SK-N-SH treated with all-trans-retinoic acid at 6 μM for 48 hours (cell line): ENCODE results near the gene LTN1.

Experiments used
- ATAC-seq: fragments of 200-7000 bp; cut with Tn5 transposase; 3 replicates; pipeline ENCODE4 v1.9.1; 2020; ENCODE audit warnings: mild to moderate bottlenecking, moderate library complexity
- ARNTL ChIP-seq: fragments of 450-650 bp; formaldehyde crosslinking; IDR thresholded peaks from 2 replicates; pipeline ENCODE4 v1.5.0; 2020; ENCODE audit warnings: low read depth, mild to moderate bottlenecking, moderate library complexity, borderline replicate concordance
- BACH2 ChIP-seq: fragments of 250-450 bp; sonication (Bioruptor Pico); IDR thresholded peaks from 2 replicates; pipeline ENCODE4 v1.9.0; 2021; ENCODE audit warnings: mild to moderate bottlenecking, borderline replicate concordance
- CREB5 ChIP-seq: fragments of 250-450 bp; sonication (Bioruptor Pico); IDR thresholded peaks from 2 replicates; pipeline ENCODE4 v1.5.1; 2020; ENCODE audit warnings: low read depth, mild to moderate bottlenecking, moderate library complexity
- CSDC2 ChIP-seq: fragments of 250-450 bp; sonication (Bioruptor Pico); IDR thresholded peaks from 2 replicates; pipeline ENCODE4 v1.5.0; 2020; ENCODE audit warnings: mild to moderate bottlenecking, moderate library complexity
- CSRNP3 ChIP-seq: fragments of 250-450 bp; sonication (Bioruptor Pico); IDR thresholded peaks from 2 replicates; pipeline ENCODE4 v1.5.1; 2021; ENCODE audit warnings: mild to moderate bottlenecking, moderate library complexity
- ESRRG ChIP-seq: fragments of 250-450 bp; sonication (Bioruptor Pico); IDR thresholded peaks from 2 replicates; pipeline ENCODE4 v1.6.1; 2021; ENCODE audit warnings: mild to moderate bottlenecking
- ISL1 ChIP-seq: fragments of 250-450 bp; sonication (Bioruptor Pico); IDR thresholded peaks from 2 replicates; pipeline ENCODE4 v2.1.2; 2022; ENCODE audit warnings: mild to moderate bottlenecking, moderate library complexity
- OSR1 ChIP-seq: fragments of 250-450 bp; sonication (Bioruptor Pico); IDR thresholded peaks from 2 replicates; pipeline ENCODE4 v1.8.0; 2022; ENCODE audit warnings: moderate library complexity, mild to moderate bottlenecking, inconsistent platforms
- POU6F1 ChIP-seq: fragments of 250-450 bp; sonication (Bioruptor Pico); IDR thresholded peaks from 2 replicates; pipeline ENCODE4 v1.8.0; 2021; ENCODE audit warnings: low read depth, mild to moderate bottlenecking, moderate library complexity, borderline replicate concordance
- PPARA ChIP-seq: fragments of 250-450 bp; sonication (Bioruptor Pico); IDR thresholded peaks from 2 replicates; pipeline ENCODE4 v1.5.0; 2020; ENCODE audit warnings: mild to moderate bottlenecking, borderline replicate concordance
- RARB ChIP-seq: fragments of 250-450 bp; sonication (Bioruptor Pico); IDR thresholded peaks from 2 replicates; pipeline ENCODE4 v1.8.0; 2021; ENCODE audit warnings: mild to moderate bottlenecking, moderate library complexity
- SNAI2 ChIP-seq: fragments of 250-450 bp; sonication (Bioruptor Pico); IDR thresholded peaks from 2 replicates; pipeline ENCODE4 v1.5.0; 2020; ENCODE audit warnings: mild to moderate bottlenecking, moderate library complexity
- TCF4 ChIP-seq: fragments of 250-450 bp; sonication (Bioruptor Pico); IDR thresholded peaks from 2 replicates; pipeline ENCODE4 v1.8.0; 2021; ENCODE audit warnings: mild to moderate bottlenecking, moderate library complexity, borderline replicate concordance
- TOX ChIP-seq: fragments of 250-450 bp; sonication (Bioruptor Pico); IDR thresholded peaks from 2 replicates; pipeline ENCODE4 v1.8.0; 2021; ENCODE audit warnings: mild to moderate bottlenecking, moderate library complexity, borderline replicate concordance
- TSHZ2 ChIP-seq: fragments of 250-450 bp; sonication (Bioruptor Pico); IDR thresholded peaks from 2 replicates; pipeline ENCODE4 v1.5.0; 2020; ENCODE audit warnings: mild to moderate bottlenecking, moderate library complexity
- ZC3H10 ChIP-seq: fragments of 250-450 bp; sonication (Bioruptor Pico); IDR thresholded peaks from 2 replicates; pipeline ENCODE4 v1.5.1; 2021; ENCODE audit warnings: mild to moderate bottlenecking, moderate library complexity
- ZFP30 ChIP-seq: fragments of 450-650 bp; formaldehyde crosslinking; IDR thresholded peaks from 2 replicates; pipeline ENCODE4 v1.5.0; 2022; ENCODE audit warnings: mild to moderate bottlenecking, moderate library complexity
- ZNF565 ChIP-seq: fragments of 450-650 bp; formaldehyde crosslinking; conservative IDR thresholded peaks from 2 replicates; pipeline ENCODE4 v1.5.0; 2020; ENCODE audit warnings: low read depth, mild to moderate bottlenecking, moderate library complexity
- ZNF70 ChIP-seq: fragments of 450-650 bp; formaldehyde crosslinking; IDR thresholded peaks from 2 replicates; pipeline ENCODE4 v1.5.0; 2020; ENCODE audit warnings: mild to moderate bottlenecking, moderate library complexity
- ZNF8 ChIP-seq: fragments of 450-650 bp; formaldehyde crosslinking; IDR thresholded peaks from 2 replicates; pipeline ENCODE4 v1.5.0; 2020; ENCODE audit warnings: mild to moderate bottlenecking, moderate library complexity

LTN1 gene

GRCh38 chr21:28986677-28987076, 6.0 kb downstream of the LTN1 start (continued):
- TF ChIP-seq CREB5 (CRISPR knock-in tag) (no peak), ARNTL (CRISPR knock-in tag) (no peak), CSRNP3 (no peak)

- no peak for TF ChIP-seq ESRRG (CRISPR knock-in tag)
- no peak for TF ChIP-seq ZFP30 (CRISPR knock-in tag)
- no peak for TF ChIP-seq ZC3H10
- no peak for TF ChIP-seq TCF4 (CRISPR knock-in tag)
- TF ChIP-seq CSDC2, result no peak
- TF ChIP-seq BACH2 (CRISPR knock-in tag), result no peak
- no peak for TF ChIP-seq ISL1 (CRISPR knock-in tag)
- TF ChIP-seq OSR1 (CRISPR knock-in tag), result no peak
- TF ChIP-seq ZNF8 (CRISPR knock-in tag), result no peak
- no peak for TF ChIP-seq POU6F1 (CRISPR knock-in tag)
- TF ChIP-seq PPARA (CRISPR knock-in tag), result no peak
- TF ChIP-seq ZNF565, result no peak
- TF ChIP-seq TSHZ2, result no peak
- no peak for ATAC-seq
These were observed 10.0 kb downstream of the LTN1 start for GRCh38 chr21:28982637-28983036.

- ATAC-seq, result no peak
- TF ChIP-seq PPARA (CRISPR knock-in tag), result no peak
- no peak for TF ChIP-seq BACH2 (CRISPR knock-in tag)
- no peak for TF ChIP-seq ZNF8 (CRISPR knock-in tag)
- TF ChIP-seq CSRNP3, result no peak
- TF ChIP-seq TOX (CRISPR knock-in tag), result no peak
- TF ChIP-seq ZFP30 (CRISPR knock-in tag), result no peak
- TF ChIP-seq ARNTL (CRISPR knock-in tag), result no peak
- no peak for TF ChIP-seq SNAI2 (CRISPR knock-in tag)
- no peak for TF ChIP-seq POU6F1 (CRISPR knock-in tag)
- TF ChIP-seq ZNF565, result no peak
- TF ChIP-seq RARB (CRISPR knock-in tag), result no peak
- no peak for TF ChIP-seq ZNF70 (CRISPR knock-in tag)
- TF ChIP-seq TSHZ2, result no peak
- no peak for TF ChIP-seq TCF4 (CRISPR knock-in tag)
- no peak for TF ChIP-seq ESRRG (CRISPR knock-in tag)
- no peak for TF ChIP-seq CREB5 (CRISPR knock-in tag)
- TF ChIP-seq ZC3H10, result no peak
- TF ChIP-seq CSDC2, result no peak
These were observed 13.6 kb downstream of the LTN1 start for GRCh38 chr21:28979092-28979491.
